GM20000 (cell line): ENCODE data around the gene TTC8.

Source experiments
- DNase-seq: peaks from one replicate; pipeline ENCODE4 v3.0.0; 2012; ENCODE audit warnings: low spot score
- CTCF ChIP-seq: IDR thresholded peaks from 2 replicates; pipeline ENCODE4 v1.5.1; 2012; ENCODE audit warnings: mild to moderate bottlenecking, control low read depth; ENCODE audit errors: extremely low read depth, missing control alignments

TTC8 gene

GRCh38 chr14:88837495-88837894 is 13.0 kb downstream of the TTC8 start:
- no peak for DNase-seq
- no peak for TF ChIP-seq CTCF

- DNase-seq: no peak
- no peak for TF ChIP-seq CTCF
These were observed 13.6 kb downstream of the TTC8 start for GRCh38 chr14:88838015-88838414.

- DNase-seq: no peak
- TF ChIP-seq CTCF: no peak
These were observed 16.5 kb downstream of the TTC8 start for GRCh38 chr14:88840926-88841325.

- no peak for DNase-seq
- no peak for TF ChIP-seq CTCF
These were observed 17.3 kb downstream of the TTC8 start for GRCh38 chr14:88841741-88842140.

- DNase-seq: no peak
- no peak for TF ChIP-seq CTCF
These were observed 18.0 kb downstream of the TTC8 start for GRCh38 chr14:88842414-88842813.

GRCh38 chr14:88844980-88845491 is 20.6 kb downstream of the TTC8 start:
- TF ChIP-seq CTCF: no peak
- DNase-seq: no peak

GRCh38 chr14:88848571-88848970 is 24.1 kb downstream of the TTC8 start:
- TF ChIP-seq CTCF: no peak

More at GRCh38 chr14:88848571-88848970, 24.1 kb downstream of the TTC8 start:
- DNase-seq: no peak
